HepG2 (cell line): ENCODE data around the gene TNKS1BP1. TPM values are rescaled to one million over a fixed set of nuclear protein-coding genes. Genes with fewer than 3 reads are reported as not detected.

ENCODE experiments used
- CAMTA2 ChIP-seq: sonication (generic); formaldehyde crosslinking; IDR thresholded peaks from 2 replicates; pipeline ENCODE4 v1.4.0; 2020; ENCODE audit warnings: mild to moderate bottlenecking, missing genetic modification reagents, borderline replicate concordance
- CBFB ChIP-seq: sonication (generic); formaldehyde crosslinking; IDR thresholded peaks from 2 replicates; pipeline ENCODE4 v1.4.0; 2020; ENCODE audit warnings: missing genetic modification reagents
- ETV5 ChIP-seq: IDR thresholded peaks from 2 replicates; pipeline ENCODE4 v1.6.1; 2018; ENCODE audit warnings: missing biosample characterization, missing genetic modification reagents, inconsistent platforms, borderline replicate concordance
- HOXA5 ChIP-seq: sonication (generic); formaldehyde crosslinking; IDR thresholded peaks from 2 replicates; pipeline ENCODE4 v1.4.0; 2020; ENCODE audit warnings: missing genetic modification reagents
- MAF1 ChIP-seq: sonication (generic); formaldehyde crosslinking; IDR thresholded peaks from 2 replicates; pipeline ENCODE4 v1.5.0; 2020; ENCODE audit warnings: missing genetic modification reagents, borderline replicate concordance
- MAZ ChIP-seq, 2 experiments: sonication (generic) in 1 of 2; formaldehyde crosslinking in 1 of 2; IDR thresholded peaks; 2 replicates each; pipeline versions ENCODE4 v1.5.0 to v1.6.1; 2012 to 2020; ENCODE audit warnings: low read depth in 2 of 2, mild to moderate bottlenecking in 2 of 2, borderline replicate concordance in 1 of 2, improper control_type of control experiment in 1 of 2, low read length in 1 of 2, missing genetic modification reagents in 1 of 2, moderate library complexity in 1 of 2
- MZF1 ChIP-seq: sonication (generic); formaldehyde crosslinking; IDR thresholded peaks from 2 replicates; pipeline ENCODE4 v1.8.1; 2023; ENCODE audit warnings: mild to moderate bottlenecking, missing genetic modification reagents, borderline replicate concordance
- RARA ChIP-seq: IDR thresholded peaks from 2 replicates; pipeline ENCODE4 v1.6.1; 2016; ENCODE audit warnings: missing genetic modification reagents, missing compliant biosample characterization
- RFX5 ChIP-seq: IDR thresholded peaks from 2 replicates; pipeline ENCODE4 v1.6.1; 2011; ENCODE audit warnings: low read depth, low read length, improper control_type of control experiment
- RFXANK ChIP-seq: IDR thresholded peaks from 2 replicates; pipeline ENCODE4 v1.6.1; 2016
- SKI ChIP-seq: fragments of 450-650 bp; IDR thresholded peaks from one replicate; pipeline ENCODE4 v1.6.1; 2018; ENCODE audit warnings: mild to moderate bottlenecking; ENCODE audit not compliant: partially characterized antibody
- SPEN ChIP-seq: sonication (generic); formaldehyde crosslinking; IDR thresholded peaks from 2 replicates; pipeline ENCODE4 v1.5.1; 2020; ENCODE audit warnings: low read depth, mild to moderate bottlenecking, missing genetic modification reagents
- SRY ChIP-seq: sonication (generic); formaldehyde crosslinking; IDR thresholded peaks from 2 replicates; pipeline ENCODE4 v1.8.0; 2022; ENCODE audit warnings: mild to moderate bottlenecking, missing genetic modification reagents
- THYN1 ChIP-seq: sonication (generic); formaldehyde crosslinking; IDR thresholded peaks from 2 replicates; pipeline ENCODE4 v1.8.1; 2023; ENCODE audit warnings: low read depth, mild to moderate bottlenecking, moderate library complexity, missing genetic modification reagents, borderline replicate concordance
- U2AF1 ChIP-seq: fragments of 200-400 bp; formaldehyde crosslinking; optimal IDR thresholded peaks from 2 replicates; pipeline ENCODE3; 2017; ENCODE audit warnings: mild to moderate bottlenecking, low read depth, low read length
- ZFP90 ChIP-seq: sonication (generic); formaldehyde crosslinking; IDR thresholded peaks from 2 replicates; pipeline ENCODE4 v1.8.0; 2022; ENCODE audit warnings: missing genetic modification reagents, mild to moderate bottlenecking, inconsistent platforms, borderline replicate concordance
- ZNF275 ChIP-seq: sonication (generic); formaldehyde crosslinking; IDR thresholded peaks from 2 replicates; pipeline ENCODE4 v1.8.0; 2022; ENCODE audit warnings: missing genetic modification reagents, mild to moderate bottlenecking, inconsistent platforms, borderline replicate concordance
- ZNF574 ChIP-seq: sonication (generic); formaldehyde crosslinking; IDR thresholded peaks from 2 replicates; pipeline ENCODE4 v1.4.0; 2020; ENCODE audit warnings: missing genetic modification reagents
- ZNF703 ChIP-seq: sonication (generic); formaldehyde crosslinking; IDR thresholded peaks from 2 replicates; pipeline ENCODE4 v1.5.1; 2020; ENCODE audit warnings: missing genetic modification reagents, mild to moderate bottlenecking, moderate library complexity, borderline replicate concordance
- ZNF766 ChIP-seq: sonication (generic); formaldehyde crosslinking; IDR thresholded peaks from 2 replicates; pipeline ENCODE4 v1.5.0; 2020; ENCODE audit warnings: missing genetic modification reagents, borderline replicate concordance
- polyA plus RNA-seq, 8 experiments: library from polyadenylated mRNA; depleted of rRNA in 3 of 8; stranded (reverse) in 7 of 8; unstranded in 1 of 8; fragments of >200 nt; fragmentation: Illumina TruSeq in 4 of 8; extraction: Trizol in 4 of 8; gene quantifications; 2 replicates each; pipeline versions ENCODE4 v1.2.1 to v1.2.3, GENCODE V29; 2011 to 2016; ENCODE audit warnings: low read depth in 4 of 8, missing spikeins in 1 of 8, mixed read lengths in 1 of 8; ENCODE audit not compliant: insufficient read depth in 1 of 8
- total RNA-seq, 5 experiments: library from RNA; depleted of rRNA; stranded (reverse); fragments of >200 nt; fragmentation: Illumina TruSeq; extraction: Trizol; gene quantifications; 2 replicates each; pipeline ENCODE4 v1.2.3, GENCODE V29; 2016; ENCODE audit warnings: low read depth in 1 of 5
- TF ChIP-seq, protein P1 (sequence below): sonication (generic); formaldehyde crosslinking; IDR thresholded peaks from 2 replicates; pipeline ENCODE4 v1.5.0; 2020; ENCODE audit warnings: missing genetic modification reagents
- TF ChIP-seq, protein P2 (sequence below): sonication (generic); formaldehyde crosslinking; IDR thresholded peaks from 2 replicates; pipeline ENCODE4 v1.8.1; 2023; ENCODE audit warnings: mild to moderate bottlenecking, inconsistent platforms, moderate library complexity, missing genetic modification reagents, borderline replicate concordance
- TF ChIP-seq, protein P3 (sequence below): IDR thresholded peaks from 2 replicates; pipeline ENCODE4 v1.6.1; 2018; ENCODE audit warnings: missing genetic modification reagents, mild to moderate bottlenecking, missing compliant biosample characterization

TNKS1BP1 gene
- total and polyA plus RNA-seq, 2 of the 13 experiments (the other 11 are each of a cell fraction or from before 2014, with no cell fraction given), result 13.7 to 15.0 TPM

DNA sequence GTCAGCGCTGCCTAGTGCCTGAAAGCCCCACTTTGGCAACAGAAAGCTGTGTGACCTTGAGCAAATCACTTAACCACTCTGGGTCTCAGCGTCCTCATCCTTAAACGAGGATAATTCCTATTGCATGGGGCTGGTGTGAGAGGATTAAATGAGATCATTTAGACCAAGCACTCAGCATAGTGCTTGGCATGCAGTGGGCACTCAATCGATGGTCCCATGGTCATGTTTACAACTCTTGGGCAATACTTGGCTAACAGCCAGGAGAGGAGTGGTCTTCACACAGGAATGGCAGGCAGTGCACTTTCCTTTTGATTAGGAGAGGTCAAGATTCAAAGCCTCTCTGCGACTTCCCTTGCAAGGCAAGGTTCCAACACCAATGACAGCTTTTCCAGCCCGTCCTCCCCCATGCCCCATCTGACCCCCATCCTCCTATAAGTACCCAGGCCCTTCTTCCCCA lies 14.1 kb downstream of the TNKS1BP1 start (continued):
- TF ChIP-seq, protein P1, sequence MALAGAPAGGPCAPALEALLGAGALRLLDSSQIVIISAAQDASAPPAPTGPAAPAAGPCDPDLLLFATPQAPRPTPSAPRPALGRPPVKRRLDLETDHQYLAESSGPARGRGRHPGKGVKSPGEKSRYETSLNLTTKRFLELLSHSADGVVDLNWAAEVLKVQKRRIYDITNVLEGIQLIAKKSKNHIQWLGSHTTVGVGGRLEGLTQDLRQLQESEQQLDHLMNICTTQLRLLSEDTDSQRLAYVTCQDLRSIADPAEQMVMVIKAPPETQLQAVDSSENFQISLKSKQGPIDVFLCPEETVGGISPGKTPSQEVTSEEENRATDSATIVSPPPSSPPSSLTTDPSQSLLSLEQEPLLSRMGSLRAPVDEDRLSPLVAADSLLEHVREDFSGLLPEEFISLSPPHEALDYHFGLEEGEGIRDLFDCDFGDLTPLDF (CRISPR knock-in tag), result no peak
- TF ChIP-seq ZNF766 (no peak), HOXA5 (CRISPR knock-in tag) (no peak), THYN1 (CRISPR knock-in tag) (no peak), CAMTA2 (CRISPR knock-in tag) (no peak), ZNF574 (CRISPR knock-in tag) (peak; percentile 69), ZFP90 (no peak), ETV5 (CRISPR knock-in tag) (no peak; the same call in 1 of the 2 replicates), MAF1 (CRISPR knock-in tag) (no peak), SPEN (CRISPR knock-in tag) (no peak), RFX5 (no peak), MAZ (IDR thresholded peaks at IDR 0.05; ENCODE audit: borderline replicate concordance, low read depth, low read length) (no peak), MAZ (CRISPR knock-in tag; IDR thresholded peaks at IDR 0.05; ENCODE audit: low read depth) (no peak), SKI (no peak), SRY (CRISPR knock-in tag) (no peak), U2AF1 (no peak), ZNF275 (CRISPR knock-in tag) (no peak), RARA (CRISPR knock-in tag) (0 out of 2 replicates have a peak, but pooled peaks have one; percentile 32), CBFB (no peak), MZF1 (CRISPR knock-in tag) (no peak), RFXANK (CRISPR knock-in tag) (no peak), ZNF703 (no peak)
- TF ChIP-seq, protein P2, sequence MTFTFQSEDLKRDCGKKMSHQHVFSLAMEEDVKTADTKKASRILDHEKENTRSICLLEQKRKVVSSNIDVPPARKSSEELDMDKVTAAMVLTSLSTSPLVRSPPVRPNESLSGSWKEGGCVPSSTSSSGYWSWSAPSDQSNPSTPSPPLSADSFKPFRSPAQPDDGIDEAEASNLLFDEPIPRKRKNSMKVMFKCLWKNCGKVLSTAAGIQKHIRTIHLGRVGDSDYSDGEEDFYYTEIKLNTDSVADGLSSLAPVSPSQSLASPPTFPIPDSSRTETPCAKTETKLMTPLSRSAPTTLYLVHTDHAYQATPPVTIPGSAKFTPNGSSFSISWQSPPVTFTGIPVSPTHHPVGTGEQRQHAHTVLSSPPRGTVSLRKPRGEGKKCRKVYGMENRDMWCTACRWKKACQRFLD, result no peak
- TF ChIP-seq, protein P3, sequence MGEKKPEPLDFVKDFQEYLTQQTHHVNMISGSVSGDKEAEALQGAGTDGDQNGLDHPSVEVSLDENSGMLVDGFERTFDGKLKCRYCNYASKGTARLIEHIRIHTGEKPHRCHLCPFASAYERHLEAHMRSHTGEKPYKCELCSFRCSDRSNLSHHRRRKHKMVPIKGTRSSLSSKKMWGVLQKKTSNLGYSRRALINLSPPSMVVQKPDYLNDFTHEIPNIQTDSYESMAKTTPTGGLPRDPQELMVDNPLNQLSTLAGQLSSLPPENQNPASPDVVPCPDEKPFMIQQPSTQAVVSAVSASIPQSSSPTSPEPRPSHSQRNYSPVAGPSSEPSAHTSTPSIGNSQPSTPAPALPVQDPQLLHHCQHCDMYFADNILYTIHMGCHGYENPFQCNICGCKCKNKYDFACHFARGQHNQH (CRISPR knock-in tag), result no peak
